Measurements from ENCODE around the gene MYH9.

DNA sequence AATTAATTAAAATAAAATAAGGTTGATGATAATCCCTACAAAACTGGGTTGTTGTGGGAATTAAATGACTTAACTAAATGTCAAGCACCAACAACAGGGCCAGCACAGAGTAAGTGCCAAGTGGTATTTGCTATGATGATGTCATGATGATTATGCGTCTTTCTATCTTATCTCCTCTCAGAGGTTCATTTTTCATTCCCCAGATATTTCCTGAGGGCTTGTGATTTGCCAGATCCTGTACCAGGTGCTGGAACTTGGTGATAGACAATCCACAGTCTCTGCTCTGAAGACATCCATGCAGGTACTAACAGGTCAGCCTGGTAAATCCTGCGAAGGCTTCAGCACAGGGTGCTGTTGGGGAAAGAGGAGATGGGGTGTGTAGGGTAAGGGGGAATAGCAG is 8.1 kb upstream of the MYH9 start:
- TF ChIP-seq POLR2A (IDR thresholded peaks at IDR 0.05), result no peak
- TF ChIP-seq CTCF (IDR thresholded peaks at IDR 0.05), result no peak
- no peak for TF ChIP-seq POLR2AphosphoS5 (IDR thresholded peaks at IDR 0.05)
